Hypothalamus (tissue), 51 donors: ENCODE data around the gene SRP14.
"Not testable (repeated sequence)": the region's sequence is repeated elsewhere in the genome, so short reads cannot be mapped to it uniquely, and the experiment has no call there.

Experiments
- DNase-seq, 51 donors: peaks; one replicate each; lab custom pipeline; 2025; lab: John Stamatoyannopoulos, UW

Gene SRP14

DNA sequence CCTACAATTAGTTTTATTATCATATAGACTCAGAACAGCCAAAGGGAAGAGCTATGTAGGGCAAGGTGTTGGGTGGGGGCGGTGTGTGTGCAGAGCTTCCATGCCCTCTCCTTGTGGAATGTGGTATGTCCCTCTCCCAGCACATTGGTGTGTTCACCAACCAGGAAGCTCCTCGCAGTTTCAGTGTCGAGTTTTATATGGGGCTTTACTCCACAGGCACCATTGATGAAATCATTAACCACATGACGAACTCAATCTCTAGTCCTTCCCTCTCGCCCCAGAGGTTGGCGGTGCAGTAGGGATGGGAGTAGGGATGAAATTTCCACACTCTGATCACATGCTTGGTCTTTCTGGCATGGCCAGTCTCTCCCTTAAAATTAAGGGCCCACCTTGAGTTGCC lies 13.6 kb upstream of the SRP14 start:
- no peak for DNase-seq

- DNase-seq, result no peak
These were observed 12.8 kb upstream of the SRP14 start for GRCh38 chr15:40051616-40052415.

GRCh38 chr15:40050788-40051470 lies 11.9 kb upstream of the SRP14 start:
- DNase-seq, result no peak

GRCh38 chr15:40048926-40049475 lies 10.0 kb upstream of the SRP14 start:
- no peak for DNase-seq

DNA sequence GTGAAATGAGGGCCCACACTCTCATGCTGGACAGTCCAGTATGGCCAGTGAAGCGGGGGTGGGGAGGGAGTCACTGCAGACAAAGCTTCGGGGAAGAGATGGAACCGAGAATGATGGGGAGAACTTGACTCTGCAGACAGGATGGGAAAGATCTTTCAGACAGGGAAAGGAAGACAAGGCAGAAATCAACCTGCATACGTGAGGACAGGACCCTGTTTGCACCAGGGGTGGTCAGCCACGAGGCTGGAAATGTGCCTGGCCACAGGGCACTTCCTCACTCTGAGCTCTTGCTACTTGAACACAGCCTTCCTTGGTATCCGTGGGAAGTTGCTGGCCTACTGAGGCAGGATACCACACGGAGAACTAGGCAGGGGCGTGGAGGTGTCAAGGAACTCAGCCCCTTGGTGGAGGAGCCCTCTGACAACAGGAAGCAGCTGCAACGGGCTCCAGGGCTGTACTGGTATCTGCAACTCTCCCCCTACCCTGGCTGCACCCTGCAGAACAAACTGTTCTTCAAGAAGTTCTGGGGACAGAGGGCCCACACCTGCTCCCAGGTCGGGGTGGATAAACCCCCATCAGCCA lies 9.3 kb upstream of the SRP14 start:
- DNase-seq, result no peak

GRCh38 chr15:40047415-40048210 lies 8.6 kb upstream of the SRP14 start:
- DNase-seq, result peak in 15 of 51 donors; percentile 11 to 35 (median 19)

DNA sequence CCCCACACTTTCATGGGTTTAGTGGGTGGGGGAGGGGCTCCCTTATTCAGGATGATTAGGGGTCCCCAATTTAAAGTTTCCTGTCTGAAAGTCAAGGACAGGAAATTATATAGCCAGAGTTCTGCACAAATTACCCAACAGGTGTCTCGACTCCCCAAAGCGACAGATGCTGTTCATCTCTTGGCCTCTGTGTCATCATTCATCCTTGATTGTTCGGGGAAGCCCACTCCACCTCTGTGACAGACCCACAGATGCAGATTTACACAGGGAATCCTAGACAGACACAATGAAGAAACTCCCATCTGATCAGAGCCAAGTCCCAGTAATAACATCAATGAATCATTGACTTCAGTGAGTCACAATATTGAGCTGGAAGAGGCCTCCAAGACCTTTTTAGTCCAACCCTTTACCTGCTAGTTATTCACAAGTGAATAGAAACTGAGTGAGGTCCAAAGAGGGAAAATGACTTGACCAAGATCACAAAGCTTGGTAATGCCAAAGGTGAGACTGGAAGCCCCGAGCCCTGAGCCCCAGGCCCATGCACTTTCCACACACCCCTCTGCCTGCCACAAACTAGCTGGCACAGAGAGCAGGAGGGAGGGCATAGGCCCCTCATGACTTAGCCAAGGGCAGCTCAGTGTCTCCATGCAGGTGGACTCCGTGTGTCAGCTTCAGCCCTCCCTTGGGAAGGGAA lies 7.9 kb upstream of the SRP14 start:
- DNase-seq, result no peak

DNA sequence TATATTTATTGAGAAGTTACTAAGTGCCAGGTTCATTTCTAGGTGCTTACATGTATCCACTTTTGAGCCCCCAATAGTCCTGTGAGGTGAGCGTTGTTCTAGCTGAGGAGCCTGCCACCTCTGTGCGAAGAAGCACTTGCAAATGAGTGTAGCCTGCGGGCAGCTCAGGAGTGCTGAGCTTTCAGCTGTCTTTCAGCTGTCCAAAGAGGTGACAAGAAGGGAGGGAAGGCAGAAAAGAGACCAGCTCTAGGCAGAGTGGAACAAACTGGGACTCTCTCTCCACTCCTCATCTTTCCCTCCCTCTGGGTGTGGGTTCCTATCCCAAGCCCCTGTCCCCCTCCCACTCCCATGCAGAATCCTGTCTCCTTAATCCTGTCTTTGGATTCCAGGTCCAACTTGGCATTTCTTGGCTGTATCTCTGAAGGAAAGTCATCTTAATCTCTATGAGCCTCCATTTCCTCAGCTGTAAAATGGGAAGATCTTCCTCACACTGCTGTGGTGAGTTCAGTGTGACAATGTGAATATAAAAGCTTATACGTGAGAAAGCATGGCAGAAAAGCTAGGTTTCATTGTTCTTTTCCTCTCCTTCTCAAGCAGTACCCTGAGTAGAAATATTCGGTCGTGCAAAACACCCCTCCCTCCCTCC lies 6.7 kb upstream of the SRP14 start:
- DNase-seq, result no peak

DNA sequence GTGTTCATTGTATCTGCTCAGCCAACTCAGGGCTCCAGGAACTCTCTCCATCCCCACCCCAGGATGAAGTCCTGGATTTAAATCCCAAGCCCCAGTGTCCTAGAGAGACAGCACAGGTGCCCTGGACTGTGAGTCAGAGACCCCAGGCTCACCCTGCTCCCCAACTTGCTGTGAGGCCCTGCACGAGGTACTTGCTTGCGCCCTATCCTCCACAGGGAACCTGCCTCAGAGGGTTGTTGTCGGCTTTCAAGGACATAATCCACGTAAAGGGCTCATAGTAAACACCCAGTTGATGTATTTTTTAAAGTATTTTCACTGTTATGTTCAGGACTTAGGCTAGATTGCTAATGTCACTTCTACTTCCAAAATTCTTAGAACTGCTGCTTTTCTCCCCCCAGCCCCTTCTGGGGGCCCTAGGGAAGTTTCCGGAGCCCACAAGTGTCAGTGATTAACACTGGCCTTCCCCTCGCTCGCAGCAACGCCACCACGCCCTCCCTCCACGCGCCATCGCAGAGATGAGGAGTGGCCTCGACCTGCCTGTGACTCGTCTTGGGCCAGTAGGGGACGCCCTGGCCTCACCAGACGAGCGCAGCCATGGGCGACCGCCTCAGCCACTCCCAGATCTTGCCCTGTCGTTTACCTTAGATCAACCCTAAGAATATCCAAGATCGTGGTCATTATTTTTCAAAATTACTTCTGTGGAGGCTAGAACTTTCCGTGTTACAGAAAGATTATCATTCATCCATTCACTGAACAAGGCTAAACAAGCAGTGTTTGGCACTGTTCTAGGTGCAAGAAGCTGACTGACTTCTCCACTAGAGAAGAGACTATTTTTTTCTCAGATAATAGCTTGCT lies 6.0 kb upstream of the SRP14 start:
- DNase-seq, result peak in 49 of 51 donors; percentile 16 to 87 (median 67)

DNA sequence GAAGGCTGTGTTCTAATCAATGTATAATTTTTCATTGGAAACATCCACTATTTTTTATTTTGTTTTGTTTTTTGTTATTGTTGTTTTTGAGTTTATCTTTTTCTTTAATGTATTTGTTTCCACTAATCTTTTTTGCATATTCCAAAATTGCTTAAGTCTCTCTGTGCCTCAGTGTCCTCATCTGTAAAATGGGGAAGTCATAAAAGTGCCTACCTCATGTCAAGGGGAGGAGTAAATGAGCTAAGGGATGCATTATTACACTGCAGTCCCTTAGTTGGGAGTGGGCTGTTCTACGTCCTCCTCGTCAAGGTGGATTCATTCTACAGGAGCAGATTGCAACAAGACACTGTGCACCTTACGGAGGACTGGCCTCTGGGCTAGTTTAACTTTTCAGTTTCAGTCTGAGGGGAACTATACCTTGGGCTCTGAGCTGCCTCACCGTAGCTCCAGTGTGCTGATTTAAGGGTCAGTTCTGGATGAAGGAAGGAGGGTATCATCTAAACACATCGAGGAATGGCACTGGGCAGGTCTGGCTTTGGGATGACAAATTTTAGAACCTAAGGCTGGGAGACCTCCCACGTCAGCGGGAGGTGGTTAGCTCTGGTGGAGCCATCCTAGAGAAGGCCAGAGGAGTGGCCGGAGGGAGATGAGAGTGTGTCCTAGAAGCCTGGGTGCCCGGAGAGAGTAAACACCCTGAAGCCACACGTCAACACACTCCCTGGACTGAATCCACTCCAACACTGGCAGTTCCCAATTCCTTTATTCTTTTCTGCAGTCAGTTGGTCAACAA lies 5.1 kb upstream of the SRP14 start:
- no peak for DNase-seq

- DNase-seq, result no peak
These were observed 3.9 kb upstream of the SRP14 start for GRCh38 chr15:40042791-40043320.

DNA sequence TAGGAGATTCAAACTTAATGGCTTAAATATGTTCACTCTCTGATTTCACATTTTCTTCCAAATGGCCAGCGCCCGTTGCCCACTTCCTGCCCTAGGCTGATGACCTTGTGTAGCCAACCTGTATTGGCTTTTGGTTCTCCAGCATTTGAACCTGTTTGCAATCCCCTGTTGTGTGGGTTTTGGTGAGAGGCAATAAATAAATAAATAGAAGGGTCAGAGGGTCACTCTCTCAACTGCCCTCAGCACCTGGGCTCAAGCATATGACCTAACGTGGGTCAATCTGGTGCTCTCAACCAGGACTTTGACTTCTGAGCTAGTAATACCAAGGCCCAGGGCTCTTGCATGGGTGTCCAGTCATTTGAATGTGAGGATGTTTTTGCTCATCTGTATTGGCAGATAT lies 1.8 kb upstream of the SRP14 start:
- DNase-seq, result no peak

DNA sequence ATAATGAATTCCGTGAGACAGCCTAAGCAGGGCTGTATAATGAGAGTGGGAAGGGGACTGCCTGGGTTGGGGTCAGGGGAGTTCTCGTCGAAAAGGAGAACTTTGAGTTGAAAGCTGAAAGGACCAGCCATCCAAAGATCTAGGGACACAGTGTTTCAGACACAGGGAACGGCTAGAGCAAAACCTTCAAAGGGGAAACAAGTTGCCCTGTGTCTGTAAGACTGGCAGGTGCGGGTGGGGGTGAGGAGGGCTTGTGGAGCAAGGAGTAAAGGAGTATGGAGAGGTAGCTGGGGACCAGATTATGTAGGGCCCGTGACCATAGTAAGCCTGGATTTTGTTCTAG lies 1.3 kb upstream of the SRP14 start:
- DNase-seq, result no peak

DNA sequence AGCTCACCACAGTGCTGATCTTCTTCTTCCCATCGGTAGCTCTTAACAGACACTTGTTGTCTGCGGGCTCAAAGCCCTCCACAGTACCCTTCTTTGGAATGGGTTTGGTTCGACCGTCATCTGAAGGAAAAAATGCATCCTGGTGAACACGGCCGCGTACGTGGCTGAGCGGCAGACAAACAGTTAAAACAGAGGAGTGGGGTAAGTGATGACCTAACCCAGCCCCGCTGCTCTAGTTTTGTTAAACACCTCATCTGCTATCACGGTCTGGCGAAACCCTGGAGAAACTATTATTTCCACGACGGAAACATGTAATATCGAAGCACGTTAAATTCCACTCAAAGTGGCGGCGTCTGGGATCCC lies 725 bp downstream of the SRP14 start:
- DNase-seq, result no peak

DNA sequence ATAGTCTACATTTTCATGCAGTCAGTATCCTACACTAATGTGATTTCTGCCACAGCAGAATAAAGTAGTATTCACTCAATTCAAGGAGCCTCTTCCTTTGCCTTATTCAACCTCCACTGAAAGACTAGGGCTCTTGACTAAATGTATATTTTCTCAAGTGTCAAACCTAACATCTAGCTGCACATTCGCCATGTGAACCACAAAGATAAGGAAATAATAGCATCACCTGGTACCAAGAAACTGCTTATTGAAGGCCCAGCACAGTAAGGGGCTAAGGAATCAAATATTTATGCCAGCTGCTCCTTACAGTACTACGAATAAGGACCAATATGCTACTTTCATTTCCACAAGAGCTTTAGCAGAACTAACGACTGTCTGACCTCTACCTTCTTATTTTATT lies 1.3 kb downstream of the SRP14 start:
- DNase-seq, result no peak

GRCh38 chr15:40035182-40035581 lies 3.8 kb downstream of the SRP14 start:
- not testable (repeated sequence) for DNase-seq

DNA sequence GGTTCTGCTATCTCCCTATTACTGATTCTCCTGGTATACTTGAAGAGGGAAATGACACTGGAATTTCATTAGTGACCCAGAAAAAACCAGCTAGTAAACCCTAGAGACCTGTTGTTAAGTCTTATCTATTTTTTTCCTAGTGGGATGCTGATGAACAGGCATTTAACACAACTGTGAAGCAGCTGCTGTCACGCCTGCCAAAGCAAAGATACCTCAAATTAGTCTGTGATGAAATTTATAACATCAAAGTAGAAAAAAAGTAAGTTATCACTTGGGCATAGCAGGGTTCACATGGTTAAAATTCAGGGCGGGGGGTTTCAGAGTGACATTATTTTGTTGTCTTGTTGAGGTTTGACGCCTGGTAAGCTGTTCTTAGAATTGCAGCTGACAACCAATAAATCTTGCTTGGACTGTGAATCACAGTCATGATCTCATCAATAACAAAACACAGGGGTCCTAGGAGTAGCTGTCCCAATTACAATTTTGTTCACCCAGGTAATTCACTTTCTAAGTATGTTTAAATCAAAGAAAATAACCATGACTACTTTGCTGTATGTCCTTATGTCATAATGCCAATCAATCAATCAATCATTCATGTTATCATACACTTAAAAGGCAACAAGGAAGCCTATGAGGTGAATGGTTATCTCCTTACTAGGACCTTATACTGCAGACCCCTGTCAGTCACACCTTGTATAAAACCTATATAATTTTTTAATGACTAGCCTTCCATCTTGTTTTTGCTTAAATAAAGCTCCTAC lies 4.6 kb downstream of the SRP14 start:
- no peak for DNase-seq
